Right lobe of liver (tissue), 4 donors: ENCODE results near the gene PTMA.

ENCODE experiments used
- POLR2A ChIP-seq: fragments of 450-650 bp; IDR thresholded peaks from one replicate; pipeline ENCODE4 v1.6.1; 2017; ENCODE audit warnings: antibody characterized with exemption, mild to moderate bottlenecking
- TF ChIP-seq, protein P1 (sequence below), 4 donors: fragments of 200-600 bp in 3 of 4; fragments of 450-650 bp in 1 of 4; IDR thresholded peaks; one replicate each; pipeline versions ENCODE4 v1.5.1 to v1.8.0; 2016 to 2022; ENCODE audit warnings: antibody characterized with exemption in 4 of 4, mild to moderate bottlenecking in 2 of 4
- donor health status: DM: no; HTN: no; CAD: no.
- donor health status: DM: no; HTN: no; CAD: no.
- donor health status: DM: no; HTN: yes; CAD: no.

GRCh38 chr2:231665245-231666170, 42.8 kb upstream of the PTMA start:
- TF ChIP-seq, protein P1, sequence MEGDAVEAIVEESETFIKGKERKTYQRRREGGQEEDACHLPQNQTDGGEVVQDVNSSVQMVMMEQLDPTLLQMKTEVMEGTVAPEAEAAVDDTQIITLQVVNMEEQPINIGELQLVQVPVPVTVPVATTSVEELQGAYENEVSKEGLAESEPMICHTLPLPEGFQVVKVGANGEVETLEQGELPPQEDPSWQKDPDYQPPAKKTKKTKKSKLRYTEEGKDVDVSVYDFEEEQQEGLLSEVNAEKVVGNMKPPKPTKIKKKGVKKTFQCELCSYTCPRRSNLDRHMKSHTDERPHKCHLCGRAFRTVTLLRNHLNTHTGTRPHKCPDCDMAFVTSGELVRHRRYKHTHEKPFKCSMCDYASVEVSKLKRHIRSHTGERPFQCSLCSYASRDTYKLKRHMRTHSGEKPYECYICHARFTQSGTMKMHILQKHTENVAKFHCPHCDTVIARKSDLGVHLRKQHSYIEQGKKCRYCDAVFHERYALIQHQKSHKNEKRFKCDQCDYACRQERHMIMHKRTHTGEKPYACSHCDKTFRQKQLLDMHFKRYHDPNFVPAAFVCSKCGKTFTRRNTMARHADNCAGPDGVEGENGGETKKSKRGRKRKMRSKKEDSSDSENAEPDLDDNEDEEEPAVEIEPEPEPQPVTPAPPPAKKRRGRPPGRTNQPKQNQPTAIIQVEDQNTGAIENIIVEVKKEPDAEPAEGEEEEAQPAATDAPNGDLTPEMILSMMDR (IDR thresholded peaks at IDR 0.05): no peak
- no peak for TF ChIP-seq POLR2A
